Central memory CD4-positive, alpha-beta T cell (primary cell): Measurements from ENCODE around the gene TRPM1.

ENCODE experiments used
- DNase-seq: peaks from one replicate; pipeline ENCODE4 v3.0.0; 2022

TRPM1 gene

DNA sequence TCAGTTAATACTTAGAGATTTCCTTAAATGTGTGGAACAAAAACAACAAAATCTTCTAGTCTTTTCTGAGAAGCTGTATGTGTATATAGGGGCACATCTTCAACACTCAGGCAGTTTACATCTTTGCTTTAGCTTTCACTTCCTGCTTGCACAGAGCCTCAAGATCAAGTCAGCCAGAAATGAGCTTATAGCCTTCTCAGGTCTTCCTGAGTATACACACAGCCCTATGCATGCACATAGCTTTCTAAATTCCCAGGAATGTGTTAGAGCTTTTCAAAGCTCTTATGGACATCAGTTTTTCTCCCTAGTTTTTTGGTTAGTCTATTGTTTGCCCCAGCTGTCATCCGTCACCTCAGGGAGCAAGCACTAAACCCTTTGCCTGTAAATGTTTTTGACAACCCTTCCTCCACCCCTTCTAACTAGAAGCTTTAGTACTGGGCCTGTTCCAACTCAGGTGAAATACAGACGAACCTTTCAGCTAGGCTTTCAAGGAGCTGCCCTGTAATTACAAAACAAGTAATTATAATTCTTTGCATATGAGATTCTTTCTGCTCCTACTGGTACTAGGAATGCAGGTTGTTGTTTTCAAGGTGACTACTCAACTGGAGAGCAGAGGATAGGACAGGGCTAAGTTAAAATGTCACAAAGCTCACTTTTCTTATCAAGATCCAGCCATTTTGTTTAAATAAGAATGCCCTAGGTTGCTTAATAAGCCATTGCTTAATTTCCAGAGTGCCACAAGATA is 87.5 kb downstream of the TRPM1 start:
- no peak for DNase-seq

DNA sequence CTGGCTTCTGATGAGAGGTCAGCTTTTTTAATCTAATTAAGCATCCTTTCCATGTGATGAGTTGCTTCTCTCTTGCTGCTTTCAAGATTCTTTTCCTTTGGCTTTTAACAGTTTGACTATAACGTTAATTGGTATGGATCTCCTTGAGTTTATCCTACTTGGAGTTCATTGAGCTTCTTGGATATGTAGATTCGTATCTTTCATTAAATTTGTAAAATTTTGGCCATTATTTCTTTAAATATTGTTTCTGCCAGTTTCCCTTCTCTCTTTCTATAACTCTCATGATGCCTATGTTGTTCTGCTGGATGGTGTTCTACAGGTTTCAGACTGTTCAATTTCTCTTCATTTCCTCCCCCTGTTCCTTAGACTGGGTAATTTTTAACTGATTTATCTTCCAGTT is 89.1 kb downstream of the TRPM1 start:
- no peak for DNase-seq

DNA sequence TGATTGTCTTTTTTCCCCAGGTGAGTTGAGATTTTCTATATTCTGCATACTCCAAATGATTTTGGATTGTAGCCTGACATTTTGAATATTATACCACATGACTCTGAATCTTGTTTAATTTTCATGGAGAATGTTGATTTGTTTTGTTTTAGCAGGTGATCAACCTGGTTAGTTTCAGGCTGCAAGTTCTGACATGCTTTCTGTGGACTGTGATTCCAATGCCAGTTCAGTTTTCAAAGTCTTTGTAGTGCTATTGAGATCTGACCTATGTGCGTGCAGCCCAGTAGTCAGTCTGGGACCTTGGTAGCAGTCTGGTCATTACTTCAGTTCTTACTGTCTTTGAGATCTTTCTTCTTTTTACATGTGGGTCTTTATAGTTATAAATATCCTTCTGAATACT is 91.5 kb downstream of the TRPM1 start:
- DNase-seq, result no peak

DNA sequence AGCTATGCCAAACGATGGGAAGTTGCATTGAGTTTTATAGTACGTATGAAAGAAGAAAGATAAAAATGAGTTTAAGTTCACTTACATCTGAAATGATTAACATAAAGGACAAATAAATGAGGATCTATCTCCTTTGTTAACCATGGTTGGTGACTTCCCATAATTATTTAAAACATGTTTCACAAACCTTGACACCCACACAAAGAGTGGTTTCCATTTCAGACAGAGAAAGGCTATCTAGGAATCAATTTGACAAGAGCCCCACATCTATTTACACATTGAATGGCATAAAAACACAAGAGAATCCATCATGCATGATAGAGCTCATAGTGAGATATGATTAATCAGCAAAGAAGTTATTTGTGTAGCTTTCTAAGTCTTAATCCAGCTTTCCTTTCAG is 95.9 kb downstream of the TRPM1 start:
- DNase-seq, result no peak

DNA sequence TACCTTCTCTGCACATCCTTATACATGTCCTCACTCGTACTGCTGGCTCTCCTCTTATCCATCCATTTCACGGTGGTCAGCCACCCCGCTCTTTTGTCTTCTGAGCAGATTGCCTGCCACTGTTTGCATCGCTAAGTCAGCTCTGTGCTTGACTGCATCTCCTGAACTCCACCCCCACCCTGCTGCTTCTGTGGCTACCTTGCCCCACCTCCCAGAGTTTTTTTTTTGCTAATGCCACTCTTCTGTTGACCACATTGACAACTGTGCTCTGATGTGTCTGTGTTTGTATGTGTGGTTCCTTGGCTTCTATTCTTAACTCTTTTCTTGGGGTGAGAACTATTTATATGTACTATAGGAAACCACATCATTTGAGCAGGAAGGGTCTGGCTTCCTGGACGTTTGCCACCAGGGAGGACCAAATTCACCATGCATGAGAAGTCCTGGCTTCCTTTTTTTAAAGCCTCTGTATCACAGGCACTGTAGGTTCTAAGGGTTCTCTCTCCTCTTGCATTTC is 97.2 kb downstream of the TRPM1 start:
- no peak for DNase-seq

DNA sequence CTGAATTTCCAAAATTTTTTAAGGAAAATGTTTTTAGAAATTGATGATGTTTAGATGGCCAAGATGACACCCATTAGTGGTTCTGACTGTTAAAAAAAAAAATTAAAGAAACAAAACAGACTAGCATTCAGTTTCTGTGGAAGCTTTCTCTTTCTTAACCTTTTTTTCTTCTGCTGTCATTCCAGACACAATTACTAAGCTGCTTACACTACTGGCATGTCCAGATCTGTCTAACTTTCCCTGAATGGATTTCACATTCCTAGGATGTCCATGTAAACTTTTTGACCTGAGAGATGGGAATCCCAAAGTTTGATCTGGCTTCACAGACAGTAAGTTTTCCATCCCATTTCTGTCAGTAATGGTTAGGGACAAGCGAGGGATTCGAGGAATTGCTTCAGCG is 99.8 kb downstream of the TRPM1 start:
- no peak for DNase-seq

DNA sequence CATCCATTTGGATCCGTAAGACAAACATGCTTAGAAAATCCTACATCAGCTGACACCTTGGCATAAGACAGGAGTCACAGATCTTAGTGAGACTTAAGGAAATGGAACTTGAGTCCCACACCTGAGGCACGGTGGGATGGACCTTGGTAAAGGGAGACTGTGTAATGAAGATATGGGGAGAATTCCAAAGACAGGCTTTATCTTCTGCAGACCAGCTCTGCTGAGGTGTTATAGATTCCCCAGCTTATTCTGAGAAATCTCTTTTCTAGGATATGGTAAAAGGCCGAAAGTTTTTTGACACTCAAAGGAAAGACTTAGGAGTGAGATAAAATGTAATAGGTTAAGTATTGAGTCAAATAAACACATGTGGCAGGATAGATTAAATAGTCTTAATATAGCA is 101.8 kb downstream of the TRPM1 start:
- no peak for DNase-seq

DNA sequence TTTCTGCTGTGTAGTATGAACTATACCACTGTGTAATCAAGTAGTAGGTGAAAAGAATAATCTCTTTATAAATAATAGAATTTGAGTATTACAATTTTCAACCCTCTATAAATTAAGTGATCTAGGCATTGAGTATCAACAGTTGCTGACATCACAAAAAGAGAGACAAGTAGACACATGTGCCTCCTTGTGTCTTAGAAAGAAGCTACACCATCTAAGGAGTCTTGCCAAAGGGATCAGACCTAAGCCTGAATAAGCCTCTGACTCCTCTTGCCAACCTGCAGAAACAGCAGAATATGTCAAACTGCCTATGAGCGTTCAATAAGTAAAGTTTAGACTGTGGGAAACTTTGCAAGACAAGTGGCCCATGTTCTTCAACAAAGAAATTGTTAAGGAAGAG is 104.3 kb downstream of the TRPM1 start:
- DNase-seq, result no peak

DNA sequence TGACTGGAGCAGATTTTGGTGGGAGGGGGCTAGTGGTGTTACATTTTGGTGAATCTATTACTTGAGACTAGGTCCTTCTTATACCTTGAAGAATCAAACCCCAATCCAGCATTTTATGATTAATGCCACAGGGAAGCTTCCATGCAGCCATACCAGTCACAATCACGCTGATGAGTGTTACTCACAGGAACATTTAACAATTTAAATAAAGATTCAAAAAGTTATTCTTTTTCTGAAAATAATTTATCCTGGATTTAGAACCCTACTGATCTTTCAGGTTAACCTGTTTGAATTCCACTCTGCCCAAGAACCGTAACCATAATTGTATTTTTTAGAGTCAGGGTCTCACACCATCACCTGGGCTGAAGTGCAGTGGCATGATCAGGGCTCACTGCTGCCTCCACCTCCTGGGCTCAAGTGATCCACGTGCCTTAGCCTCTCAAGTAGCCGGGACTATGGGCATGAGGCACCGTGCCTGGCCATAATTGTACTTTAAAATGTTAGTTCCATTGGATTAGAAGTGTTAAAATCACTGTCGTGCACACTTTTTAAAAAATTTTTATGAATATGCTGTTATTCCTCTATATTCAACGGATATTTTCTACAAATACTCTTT is 109.2 kb downstream of the TRPM1 start:
- no peak for DNase-seq

DNA sequence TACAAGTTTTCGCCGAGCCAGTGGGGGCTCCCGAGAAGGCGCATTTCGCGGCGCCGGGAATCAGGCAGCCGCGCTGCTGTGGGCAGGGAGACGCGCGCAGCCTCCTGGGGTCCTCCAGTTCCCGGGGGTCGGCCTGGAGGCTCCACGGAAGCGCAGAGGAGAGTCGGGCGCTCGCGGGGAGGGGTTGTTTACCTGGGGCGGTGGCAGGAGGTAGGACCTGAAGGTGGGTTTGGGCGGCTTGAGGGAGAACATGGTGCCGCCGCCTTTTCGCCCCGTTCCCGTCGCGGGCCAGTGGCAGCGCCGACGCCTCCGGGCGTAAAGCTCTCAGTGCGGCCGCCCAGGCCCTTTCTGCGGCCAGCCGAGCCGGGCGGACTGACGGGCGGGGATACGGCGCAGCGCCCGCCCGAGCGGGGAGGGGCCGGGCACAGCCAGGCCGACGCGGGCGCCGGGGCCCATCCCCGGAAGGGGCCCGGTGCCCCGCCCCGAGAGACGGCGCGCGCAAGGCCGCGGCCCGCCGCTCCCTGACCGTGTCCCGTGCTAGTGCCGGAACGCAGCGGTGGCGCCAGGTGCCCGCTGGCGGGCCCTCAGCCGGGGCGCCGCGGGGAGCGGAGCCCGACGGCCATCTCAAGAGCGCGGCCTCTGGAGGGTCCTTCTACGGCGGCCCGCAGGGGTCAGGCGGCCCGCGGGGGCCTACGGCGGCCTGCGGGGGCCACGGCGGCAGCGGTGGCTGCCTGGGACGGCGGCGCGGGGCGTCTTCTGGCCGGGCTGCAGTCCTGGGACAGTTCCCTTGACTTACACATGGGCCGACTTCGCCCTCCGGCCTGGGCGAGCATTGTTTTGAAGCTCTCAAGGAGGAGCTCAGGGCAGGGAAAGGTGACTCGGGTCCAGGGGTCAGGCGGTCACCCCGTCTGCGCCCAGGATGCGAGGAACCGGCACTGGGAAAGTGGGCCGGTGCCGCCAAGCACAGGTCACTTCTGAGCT is 110.0 kb downstream of the TRPM1 start, which contains the start of gene MTMR10:
TSS of gene MTMR10 (minus strand) at position 374 of the 981 bp plus-strand sequence. CDS start at position 252, 122 bp downstream.
- DNase-seq, result peak; percentile 73

DNA sequence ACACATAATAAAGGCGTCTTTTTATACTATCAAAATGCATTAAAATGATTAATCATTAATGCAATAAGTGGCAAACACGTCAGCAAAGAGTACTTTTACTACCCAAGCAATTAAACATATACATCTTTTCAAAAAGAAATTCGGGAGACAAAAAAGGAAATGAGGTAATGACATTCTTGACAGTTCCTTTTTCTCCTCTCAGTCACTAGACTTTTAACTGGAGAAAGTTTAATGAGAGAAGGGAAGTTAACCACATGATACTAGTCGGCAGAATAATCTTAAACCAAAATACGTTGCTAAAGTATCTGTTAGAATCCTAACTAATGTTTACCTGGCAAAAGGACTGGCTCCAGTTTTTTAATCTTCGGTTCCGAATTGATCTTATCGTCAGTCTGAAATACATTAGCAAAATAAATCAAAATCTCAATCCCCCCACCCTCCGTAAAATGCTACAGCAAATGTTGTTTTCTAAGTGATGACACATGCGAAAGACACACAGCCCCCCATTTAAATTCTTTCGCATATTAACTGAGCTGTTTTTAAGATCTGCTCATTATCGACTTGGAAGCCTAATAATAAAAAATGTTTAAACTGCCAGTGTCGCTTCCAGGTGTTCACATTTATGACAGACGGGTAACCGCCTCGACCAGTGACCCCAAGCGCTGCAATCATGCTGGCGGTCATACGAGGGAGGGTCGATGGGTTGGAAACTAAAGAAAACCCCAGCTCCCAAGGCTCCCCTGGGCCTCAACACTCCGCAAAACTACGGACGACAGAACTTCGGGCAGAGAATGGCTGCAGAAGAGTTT is 110.9 kb downstream of the TRPM1 start:
- DNase-seq, result no peak

DNA sequence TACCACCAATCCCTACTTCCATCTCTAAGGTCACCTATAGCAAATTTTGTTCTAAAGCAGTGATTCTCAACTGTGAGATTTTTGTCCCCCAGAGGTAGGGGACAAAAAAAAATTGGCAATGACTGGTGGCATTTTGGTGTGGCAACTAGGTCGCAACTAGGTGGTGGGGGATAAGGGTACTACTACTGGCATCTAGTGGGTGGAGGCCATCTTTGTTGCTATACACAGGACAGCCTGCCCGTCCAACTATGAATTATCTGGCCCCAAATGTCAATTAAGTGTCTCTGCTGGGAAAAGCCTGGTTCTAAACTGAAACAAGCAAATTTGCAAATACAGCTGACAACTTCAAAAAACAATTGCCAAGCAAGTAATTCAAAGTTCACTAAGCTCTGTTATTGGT is 111.5 kb downstream of the TRPM1 start:
- DNase-seq, result no peak

DNA sequence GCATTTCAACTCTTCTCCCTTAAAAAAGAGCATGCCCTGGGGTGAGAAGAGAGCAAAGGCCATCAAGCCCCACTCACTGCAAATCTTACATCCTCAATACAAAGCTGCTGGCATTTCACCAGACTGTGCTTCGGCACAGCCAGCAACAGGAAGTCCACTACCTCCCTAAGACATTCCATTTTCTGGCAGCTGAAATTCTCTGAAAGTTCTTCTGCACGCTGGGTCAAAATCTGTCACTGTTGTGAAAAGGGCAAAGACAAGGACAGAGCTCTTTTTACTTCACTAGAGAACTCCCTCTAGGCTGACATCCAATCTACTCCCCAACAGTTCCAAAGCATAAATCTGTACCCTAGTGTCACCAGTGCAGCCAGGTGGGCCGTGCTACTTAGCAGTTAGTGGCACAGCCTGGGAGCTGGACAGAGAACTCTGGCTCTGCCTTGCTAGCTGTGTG is 116.4 kb downstream of the TRPM1 start:
- DNase-seq, result no peak

DNA sequence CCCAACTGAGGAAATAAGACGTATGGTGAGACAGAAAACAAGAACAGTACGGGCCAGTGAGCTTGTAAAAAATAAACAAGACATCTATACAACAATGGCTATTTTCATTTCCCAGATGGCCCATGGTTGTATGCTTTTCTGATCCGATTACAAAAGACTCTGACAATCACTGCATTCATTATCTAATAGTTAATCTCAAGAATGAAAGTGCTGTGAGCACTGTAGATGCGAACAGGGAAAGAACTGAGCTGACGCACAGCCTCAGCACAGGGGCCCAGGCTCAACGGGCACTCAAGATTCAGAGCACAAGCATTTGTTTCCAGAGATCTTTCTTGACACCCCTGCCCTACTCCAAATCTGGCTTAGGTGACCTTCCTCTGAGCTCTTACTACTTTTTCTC is 117.0 kb downstream of the TRPM1 start:
- no peak for DNase-seq

DNA sequence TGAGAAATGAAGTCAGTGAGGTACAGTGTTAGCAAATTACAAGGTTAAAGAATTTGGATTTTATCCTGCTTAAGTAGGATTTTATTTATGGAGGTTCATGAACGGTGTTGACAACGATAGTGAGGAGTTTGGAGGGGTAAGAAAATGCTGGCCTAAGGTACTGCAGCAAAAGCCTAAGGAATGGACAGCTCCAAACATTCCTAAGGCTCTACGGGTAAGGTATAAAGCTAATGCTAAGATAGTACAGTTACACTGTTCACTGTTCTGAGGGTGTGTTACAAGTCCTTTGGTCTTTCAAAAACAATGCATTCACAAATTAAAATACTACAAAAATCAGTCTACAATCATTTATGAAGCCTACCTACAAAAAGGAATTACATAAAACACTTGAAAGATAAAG is 117.4 kb downstream of the TRPM1 start:
- no peak for DNase-seq

DNA sequence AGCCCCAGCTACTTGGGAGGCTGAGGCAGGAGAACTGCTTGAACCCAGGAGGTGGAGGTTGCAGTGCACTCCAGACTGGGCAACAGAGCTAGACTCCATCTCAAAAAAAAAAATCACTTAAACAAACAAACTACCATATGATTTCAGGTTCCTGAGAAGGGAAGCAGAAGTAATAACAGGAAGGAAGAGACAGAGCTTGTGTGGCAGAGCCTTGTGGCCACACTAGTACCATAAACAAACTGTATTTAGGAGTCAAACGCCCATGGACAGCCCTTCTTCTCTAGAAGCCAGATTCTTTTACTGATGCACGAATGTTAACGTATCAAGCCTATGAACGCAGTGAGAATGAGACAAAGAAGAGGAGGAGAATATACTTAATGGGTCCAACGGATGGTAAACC is 122.1 kb downstream of the TRPM1 start:
- no peak for DNase-seq

DNA sequence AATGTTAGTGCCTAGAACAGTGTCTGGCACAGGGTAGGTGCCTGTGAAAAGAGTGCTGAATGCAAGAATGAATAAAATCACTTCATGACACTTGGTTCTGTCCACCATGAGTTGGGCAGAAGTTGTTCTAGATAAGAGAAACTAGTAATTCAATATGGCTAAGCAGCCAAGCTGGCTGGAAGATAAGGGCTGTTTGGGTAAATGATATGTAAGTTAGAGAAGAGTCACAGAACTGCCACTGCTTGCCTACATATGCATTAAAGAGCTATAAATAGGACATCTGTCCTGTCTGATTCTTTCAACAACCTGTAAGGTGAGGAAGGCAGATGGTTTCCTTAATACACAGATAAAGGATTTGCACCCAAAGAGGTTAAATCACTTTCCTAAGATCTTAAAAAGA is 123.2 kb downstream of the TRPM1 start:
- DNase-seq, result no peak

DNA sequence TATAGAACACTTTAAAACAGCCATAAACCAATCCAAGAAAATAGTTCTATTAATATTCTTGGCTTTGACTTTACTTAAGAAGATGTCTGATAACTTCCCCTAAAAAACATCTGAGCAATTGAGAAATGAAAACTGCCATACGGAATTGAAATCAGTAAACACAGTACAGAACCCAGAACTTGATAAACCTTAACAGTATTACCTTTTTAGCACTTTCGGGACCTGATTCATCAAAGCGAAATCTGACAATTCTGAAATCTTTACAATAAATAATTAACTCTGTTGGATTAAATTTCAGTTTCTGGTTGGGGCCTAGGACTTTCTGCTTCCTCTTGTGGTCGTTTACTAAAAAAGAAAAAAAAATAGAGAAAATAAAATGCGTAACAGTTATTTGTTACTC is 127.4 kb downstream of the TRPM1 start:
- DNase-seq, result no peak

DNA sequence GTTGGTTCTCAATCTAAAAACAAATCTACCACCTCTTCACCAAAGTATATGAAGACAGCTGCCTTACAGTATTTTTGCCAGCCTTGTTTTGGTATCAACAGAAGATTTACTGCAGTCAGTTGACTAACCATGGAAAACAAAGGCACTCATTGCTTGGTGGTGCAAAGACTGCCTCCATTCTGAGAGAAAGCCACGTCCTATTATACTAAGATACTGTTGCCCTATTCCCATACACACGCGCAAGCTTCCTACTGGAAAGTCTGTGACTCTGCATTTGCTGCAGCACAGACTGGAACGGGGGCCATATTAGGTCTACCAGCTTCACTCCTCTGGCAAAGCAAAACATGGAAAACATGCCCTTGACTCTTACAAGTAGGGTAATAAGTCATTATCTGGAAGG is 128.1 kb downstream of the TRPM1 start:
- no peak for DNase-seq

DNA sequence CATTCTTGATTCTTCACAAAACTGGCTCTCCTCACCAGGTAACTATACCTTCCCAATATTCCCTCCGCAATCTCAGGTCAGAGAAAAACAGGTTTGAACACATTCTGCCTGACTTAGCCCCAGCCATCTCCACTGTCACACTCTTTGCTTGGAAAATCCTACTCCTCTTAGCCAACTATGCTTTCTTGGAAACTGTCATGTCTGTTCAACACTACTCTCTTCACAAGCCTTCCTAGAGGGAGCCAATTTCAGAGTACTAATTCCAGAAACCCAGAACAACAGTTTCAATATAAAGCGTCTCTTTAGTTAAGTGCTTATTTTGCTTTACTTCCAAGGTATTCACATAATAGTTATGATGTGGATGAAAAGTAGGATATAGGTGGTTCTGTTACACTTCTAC is 131.8 kb downstream of the TRPM1 start:
- DNase-seq, result no peak

DNA sequence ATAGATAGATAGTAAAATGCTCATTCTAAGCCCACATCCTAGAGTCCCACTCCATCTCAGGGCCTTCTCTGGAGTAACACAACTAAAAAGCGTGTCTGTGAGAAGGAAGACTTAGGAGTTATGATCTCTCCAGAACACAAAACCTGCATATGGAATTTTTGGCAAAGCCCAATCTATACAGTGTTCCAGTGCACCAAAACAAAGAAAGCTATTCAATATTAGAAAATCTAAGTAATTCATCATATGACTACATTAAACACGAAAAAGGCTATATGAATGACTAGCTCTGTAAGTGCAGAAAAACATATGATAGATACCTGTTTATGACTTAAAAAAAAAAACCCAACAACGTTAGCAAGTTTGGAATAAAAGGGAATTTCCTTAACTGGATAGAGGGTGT is 137.8 kb downstream of the TRPM1 start:
- DNase-seq, result no peak

DNA sequence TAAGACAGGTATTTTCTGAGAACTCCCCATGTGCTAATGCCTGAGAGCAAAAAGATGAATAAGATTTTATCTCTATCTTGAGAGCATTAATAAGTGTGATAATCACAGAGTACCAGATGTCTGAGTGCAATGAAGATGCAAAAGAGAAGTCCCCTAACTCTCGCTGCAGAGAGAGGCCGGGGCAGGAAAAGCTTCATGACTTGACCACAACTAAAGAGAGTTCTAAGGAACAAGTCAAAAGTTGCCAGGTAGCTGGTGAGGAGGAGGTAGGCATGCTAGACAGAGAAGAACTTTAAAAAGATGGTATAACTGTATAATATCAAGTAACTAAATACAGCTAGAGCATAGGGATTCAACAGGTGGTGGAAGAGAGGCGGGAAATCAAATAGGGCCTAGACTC is 138.9 kb downstream of the TRPM1 start:
- no peak for DNase-seq
